OCI-LY3 (cell line): ENCODE results near the gene CARD19.

Experiments
- EZH2phosphoT487 ChIP-seq: fragments of 200-600 bp; shearing (Covaris generic); IDR thresholded peaks from 2 replicates; pipeline ENCODE4 v1.6.1; 2018; ENCODE audit warnings: antibody characterized with exemption, mixed run types, low read depth
- TF ChIP-seq, protein P1 (sequence below): fragments of 200-600, 300-600 bp; sonication (generic); IDR thresholded peaks from 2 replicates; pipeline ENCODE4 v1.5.1; 2014; ENCODE audit warnings: antibody characterized with exemption, low read length, low read depth

GRCh38 chr9:93149361-93149760 lies 53.3 kb downstream of the CARD19 start:
- TF ChIP-seq, protein P1, sequence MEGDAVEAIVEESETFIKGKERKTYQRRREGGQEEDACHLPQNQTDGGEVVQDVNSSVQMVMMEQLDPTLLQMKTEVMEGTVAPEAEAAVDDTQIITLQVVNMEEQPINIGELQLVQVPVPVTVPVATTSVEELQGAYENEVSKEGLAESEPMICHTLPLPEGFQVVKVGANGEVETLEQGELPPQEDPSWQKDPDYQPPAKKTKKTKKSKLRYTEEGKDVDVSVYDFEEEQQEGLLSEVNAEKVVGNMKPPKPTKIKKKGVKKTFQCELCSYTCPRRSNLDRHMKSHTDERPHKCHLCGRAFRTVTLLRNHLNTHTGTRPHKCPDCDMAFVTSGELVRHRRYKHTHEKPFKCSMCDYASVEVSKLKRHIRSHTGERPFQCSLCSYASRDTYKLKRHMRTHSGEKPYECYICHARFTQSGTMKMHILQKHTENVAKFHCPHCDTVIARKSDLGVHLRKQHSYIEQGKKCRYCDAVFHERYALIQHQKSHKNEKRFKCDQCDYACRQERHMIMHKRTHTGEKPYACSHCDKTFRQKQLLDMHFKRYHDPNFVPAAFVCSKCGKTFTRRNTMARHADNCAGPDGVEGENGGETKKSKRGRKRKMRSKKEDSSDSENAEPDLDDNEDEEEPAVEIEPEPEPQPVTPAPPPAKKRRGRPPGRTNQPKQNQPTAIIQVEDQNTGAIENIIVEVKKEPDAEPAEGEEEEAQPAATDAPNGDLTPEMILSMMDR = no peak
- TF ChIP-seq EZH2phosphoT487 = no peak
